ENCODE data around the gene IL17REL.

IL17REL gene

GRCh38 chr22:50009765-50010675 is 2.5 kb downstream of the IL17REL start:
- Histone ChIP-seq H3K9me3 (ENCODE audit: control insufficient read depth, insufficient read depth, low read length) (no peaks in the 10 kb centered on the region), H3K27me3 (ENCODE audit: control insufficient read depth, insufficient read depth, low read length) (peaks cover 53% of the 10 kb centered on the region), H3K4me3 (ENCODE audit: low read depth, low read length) (no peak overlapping the region), H3K4me1 (ENCODE audit: control insufficient read depth, insufficient read depth, low read length) (peaks cover 4% of the 10 kb centered on the region; the same call in 1 of the 2 replicates), H3K36me3 (ENCODE audit: control insufficient read depth, insufficient read depth, low read length) (no peaks in the 10 kb centered on the region), H3K9ac (ENCODE audit: low read depth, low read length) (no peak overlapping the region), H3K27ac (ENCODE audit: low read depth, low read length) (no peak overlapping the region)

DNA sequence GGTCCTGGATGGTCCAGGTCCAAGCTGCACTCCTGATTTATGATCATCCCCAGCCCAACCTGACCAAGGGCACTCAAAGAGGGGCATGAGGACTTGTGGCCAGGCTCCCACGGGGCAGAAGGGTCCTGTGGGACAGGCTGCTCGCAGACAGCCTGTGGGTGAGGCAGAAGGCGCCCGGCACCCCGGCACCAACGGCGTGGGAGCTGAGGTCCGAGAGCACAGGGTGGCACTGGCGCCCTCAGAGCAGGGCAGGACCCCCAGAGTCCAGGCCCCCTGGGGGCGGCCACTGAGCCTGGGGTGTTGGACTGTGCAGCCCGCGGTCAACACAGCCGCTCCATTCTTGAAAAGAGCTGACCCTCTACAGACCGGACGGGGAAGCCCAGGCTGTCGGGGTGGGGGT is 3.3 kb downstream of the IL17REL start:
- no peak overlapping the region for H3K4me3 ChIP-seq (ENCODE audit: low read depth, low read length)
- H3K4me1 ChIP-seq (ENCODE audit: control insufficient read depth, insufficient read depth, low read length), result peaks cover 4% of the 10 kb centered on the region; the same call in 1 of the 2 replicates
- no peaks in the 10 kb centered on the region for H3K36me3 ChIP-seq (ENCODE audit: control insufficient read depth, insufficient read depth, low read length)
- no peak overlapping the region for H3K27ac ChIP-seq (ENCODE audit: low read depth, low read length)
- no peak overlapping the region for H3K9ac ChIP-seq (ENCODE audit: low read depth, low read length)
- H3K27me3 ChIP-seq (ENCODE audit: control insufficient read depth, insufficient read depth, low read length), result peaks cover 45% of the 10 kb centered on the region
- H3K9me3 ChIP-seq (ENCODE audit: control insufficient read depth, insufficient read depth, low read length), result no peaks in the 10 kb centered on the region

GRCh38 chr22:50008151-50009040 is 4.2 kb downstream of the IL17REL start:
- H3K4me3 ChIP-seq (ENCODE audit: low read depth, low read length), result no peak overlapping the region
- H3K9me3 ChIP-seq (ENCODE audit: control insufficient read depth, insufficient read depth, low read length), result no peaks in the 10 kb centered on the region
- peaks cover 4% of the 10 kb centered on the region; the same call in 1 of the 2 replicates for H3K4me1 ChIP-seq (ENCODE audit: control insufficient read depth, insufficient read depth, low read length)
- H3K27ac ChIP-seq (ENCODE audit: low read depth, low read length), result no peak overlapping the region
- no peak overlapping the region for H3K9ac ChIP-seq (ENCODE audit: low read depth, low read length)
- H3K27me3 ChIP-seq (ENCODE audit: control insufficient read depth, insufficient read depth, low read length), result peaks cover 36% of the 10 kb centered on the region
- no peaks in the 10 kb centered on the region for H3K36me3 ChIP-seq (ENCODE audit: control insufficient read depth, insufficient read depth, low read length)

GRCh38 chr22:50007057-50007511 is 5.5 kb downstream of the IL17REL start:
- Histone ChIP-seq H3K27ac (ENCODE audit: low read depth, low read length) (no peak overlapping the region), H3K4me1 (ENCODE audit: control insufficient read depth, insufficient read depth, low read length) (peaks cover 4% of the 10 kb centered on the region; the same call in 1 of the 2 replicates), H3K9me3 (ENCODE audit: control insufficient read depth, insufficient read depth, low read length) (no peaks in the 10 kb centered on the region), H3K27me3 (ENCODE audit: control insufficient read depth, insufficient read depth, low read length) (peaks cover 23% of the 10 kb centered on the region), H3K36me3 (ENCODE audit: control insufficient read depth, insufficient read depth, low read length) (no peaks in the 10 kb centered on the region), H3K9ac (ENCODE audit: low read depth, low read length) (no peak overlapping the region), H3K4me3 (ENCODE audit: low read depth, low read length) (no peak overlapping the region)

DNA sequence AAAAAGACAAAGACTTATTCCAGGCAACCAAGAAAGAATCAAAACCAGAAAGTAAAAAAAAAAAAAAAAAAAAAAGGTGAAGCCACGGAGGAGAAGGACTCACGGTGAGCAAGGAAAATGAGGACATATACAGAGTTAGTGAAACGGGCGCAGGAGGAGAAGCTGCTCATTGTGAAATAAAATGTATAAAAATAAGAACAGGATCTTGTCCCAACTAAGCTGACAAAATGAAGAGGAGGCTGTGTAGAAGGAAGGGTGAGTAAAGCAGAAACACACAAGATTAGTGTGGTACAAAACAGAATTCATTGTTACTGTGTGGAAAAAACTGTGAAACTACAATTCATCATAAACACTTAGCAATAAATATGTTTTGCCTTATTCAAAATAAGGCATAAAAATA is 7.6 kb downstream of the IL17REL start:
- Histone ChIP-seq H3K27ac (ENCODE audit: low read depth, low read length) (no peak overlapping the region), H3K9ac (ENCODE audit: low read depth, low read length) (no peak overlapping the region), H3K36me3 (ENCODE audit: control insufficient read depth, insufficient read depth, low read length) (no peaks in the 10 kb centered on the region), H3K9me3 (ENCODE audit: control insufficient read depth, insufficient read depth, low read length) (no peaks in the 10 kb centered on the region), H3K4me1 (ENCODE audit: control insufficient read depth, insufficient read depth, low read length) (peaks cover 4% of the 10 kb centered on the region; the same call in 1 of the 2 replicates), H3K27me3 (ENCODE audit: control insufficient read depth, insufficient read depth, low read length) (peaks cover 19% of the 10 kb centered on the region), H3K4me3 (ENCODE audit: low read depth, low read length) (no peak overlapping the region)

- Histone ChIP-seq H3K9ac (ENCODE audit: low read depth, low read length) (no peak overlapping the region), H3K4me3 (ENCODE audit: low read depth, low read length) (no peak overlapping the region), H3K27ac (ENCODE audit: low read depth, low read length) (no peak overlapping the region), H3K4me1 (ENCODE audit: control insufficient read depth, insufficient read depth, low read length) (no peaks in the 10 kb centered on the region), H3K27me3 (ENCODE audit: control insufficient read depth, insufficient read depth, low read length) (peaks cover 19% of the 10 kb centered on the region), H3K36me3 (ENCODE audit: control insufficient read depth, insufficient read depth, low read length) (no peaks in the 10 kb centered on the region), H3K9me3 (ENCODE audit: control insufficient read depth, insufficient read depth, low read length) (no peaks in the 10 kb centered on the region)
Observed at GRCh38 chr22:50002791-50003190, 9.8 kb downstream of the IL17REL start.

- H3K36me3 ChIP-seq (ENCODE audit: control insufficient read depth, insufficient read depth, low read length), result no peaks in the 10 kb centered on the region
- H3K4me3 ChIP-seq (ENCODE audit: low read depth, low read length), result no peak overlapping the region
- H3K9ac ChIP-seq (ENCODE audit: low read depth, low read length), result no peak overlapping the region
- no peak overlapping the region for H3K27ac ChIP-seq (ENCODE audit: low read depth, low read length)
- peaks cover 19% of the 10 kb centered on the region for H3K27me3 ChIP-seq (ENCODE audit: control insufficient read depth, insufficient read depth, low read length)
- H3K4me1 ChIP-seq (ENCODE audit: control insufficient read depth, insufficient read depth, low read length), result no peaks in the 10 kb centered on the region
- H3K9me3 ChIP-seq (ENCODE audit: control insufficient read depth, insufficient read depth, low read length), result no peaks in the 10 kb centered on the region
Observed at GRCh38 chr22:50001388-50002231, 11.0 kb downstream of the IL17REL start.

DNA sequence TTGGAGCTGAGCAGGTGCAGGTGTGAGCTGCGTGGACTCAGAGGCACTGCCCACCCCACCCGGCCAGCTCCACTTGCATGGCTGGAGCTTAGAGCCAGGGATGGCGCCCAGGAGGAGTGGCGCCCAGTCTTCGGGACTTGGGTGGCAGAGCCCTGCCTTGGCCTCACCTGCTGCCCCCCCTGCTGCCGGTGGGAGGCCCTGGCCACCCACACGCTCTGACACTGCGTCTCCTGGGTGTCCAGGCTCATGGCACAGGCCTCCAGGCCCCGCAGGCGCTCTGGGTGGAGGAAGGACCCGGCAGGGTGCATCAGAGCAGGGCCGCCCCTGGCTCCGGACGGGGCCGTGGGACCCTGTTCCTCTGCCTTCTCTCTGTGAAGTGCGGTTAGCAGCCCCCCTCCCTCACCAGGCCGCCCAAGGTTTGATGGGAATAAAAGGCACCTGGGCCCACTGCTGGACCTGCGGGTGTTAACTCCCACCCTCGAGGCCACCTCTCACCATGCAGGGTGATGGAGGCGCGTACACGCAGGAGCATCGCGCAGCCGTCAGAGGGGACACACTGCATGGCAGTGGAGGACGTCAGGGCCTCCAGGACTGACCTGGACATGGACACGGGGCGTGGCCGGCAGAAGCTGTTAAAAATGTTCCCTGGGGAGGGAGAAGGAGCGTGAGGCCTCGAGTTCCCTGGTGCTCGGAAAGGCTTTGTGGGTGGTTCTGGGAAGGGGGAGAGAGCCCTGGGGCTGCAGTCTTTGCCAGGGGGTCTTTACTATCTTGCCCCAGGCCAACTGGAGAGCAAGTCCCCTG is 11.8 kb downstream of the IL17REL start:
- peaks cover 19% of the 10 kb centered on the region for H3K27me3 ChIP-seq (ENCODE audit: control insufficient read depth, insufficient read depth, low read length)
- H3K27ac ChIP-seq (ENCODE audit: low read depth, low read length), result no peak overlapping the region
- no peak overlapping the region for H3K4me3 ChIP-seq (ENCODE audit: low read depth, low read length)
- H3K36me3 ChIP-seq (ENCODE audit: control insufficient read depth, insufficient read depth, low read length), result no peaks in the 10 kb centered on the region
- H3K9ac ChIP-seq (ENCODE audit: low read depth, low read length), result no peak overlapping the region
- no peaks in the 10 kb centered on the region for H3K4me1 ChIP-seq (ENCODE audit: control insufficient read depth, insufficient read depth, low read length)
- no peaks in the 10 kb centered on the region for H3K9me3 ChIP-seq (ENCODE audit: control insufficient read depth, insufficient read depth, low read length)

- H3K36me3 ChIP-seq (ENCODE audit: control insufficient read depth, insufficient read depth, low read length), result no peaks in the 10 kb centered on the region
- H3K4me1 ChIP-seq (ENCODE audit: control insufficient read depth, insufficient read depth, low read length), result no peaks in the 10 kb centered on the region
- no peaks in the 10 kb centered on the region for H3K9me3 ChIP-seq (ENCODE audit: control insufficient read depth, insufficient read depth, low read length)
- H3K27me3 ChIP-seq (ENCODE audit: control insufficient read depth, insufficient read depth, low read length), result peaks cover 19% of the 10 kb centered on the region
- no peak overlapping the region for H3K27ac ChIP-seq (ENCODE audit: low read depth, low read length)
- peak overlapping the region; percentile 59 for H3K4me3 ChIP-seq (ENCODE audit: low read depth, low read length)
- no peak overlapping the region for H3K9ac ChIP-seq (ENCODE audit: low read depth, low read length)
Observed at GRCh38 chr22:49999946-50000586, 12.5 kb downstream of the IL17REL start.

All from HUES48 (cell line).